Nucleus accumbens (tissue), 56 donors: ENCODE measurements around the gene GRIN2D.
A peak's percentile ranks its signal among the peaks of the same experiment; 100 is the strongest.

ENCODE experiments used
- DNase-seq, 56 donors: peaks; one replicate each; lab custom pipeline; 2025; lab: John Stamatoyannopoulos, UW

The GRIN2D gene

DNA sequence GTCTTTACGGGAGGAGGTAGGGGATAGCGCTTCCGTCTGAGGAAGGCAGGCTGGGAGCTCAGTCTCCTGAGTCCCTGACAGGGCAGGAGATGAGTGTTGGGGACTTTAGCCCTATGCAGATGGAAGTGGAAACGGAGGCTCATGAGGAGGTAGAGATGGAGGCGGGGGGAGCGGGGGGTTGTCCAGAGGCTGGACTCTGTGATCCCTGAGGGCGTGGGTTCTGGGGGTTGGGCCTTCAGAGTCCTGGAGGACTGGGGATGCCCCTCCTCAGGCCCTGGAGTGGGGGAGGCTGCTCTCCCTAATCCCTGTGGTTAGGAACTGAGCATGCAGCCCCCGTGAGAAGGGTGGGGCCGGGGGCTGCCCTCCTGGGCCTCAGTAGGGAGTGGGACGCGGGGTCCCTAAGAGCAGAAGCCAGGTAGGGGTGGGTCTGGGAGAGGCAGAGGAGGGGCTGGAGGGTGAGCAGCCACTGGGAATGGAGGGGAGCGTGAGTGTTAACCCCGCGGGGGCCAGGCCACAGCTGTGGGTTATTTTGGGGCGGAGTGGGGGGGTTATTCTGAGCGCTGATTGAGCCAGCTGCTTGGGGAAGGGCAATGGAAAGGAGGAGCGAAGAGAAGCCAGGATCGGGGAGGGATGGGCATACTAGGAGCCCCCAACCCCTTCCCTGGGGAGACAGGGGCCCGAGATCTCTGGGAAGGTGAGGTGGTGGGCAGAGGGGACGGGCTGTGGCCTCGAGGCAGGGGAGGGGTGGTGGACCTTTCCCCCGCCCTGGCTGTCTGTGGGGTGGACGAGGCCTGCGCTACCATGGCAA is 2.8 kb downstream of the GRIN2D start:
- no peak for DNase-seq

DNA sequence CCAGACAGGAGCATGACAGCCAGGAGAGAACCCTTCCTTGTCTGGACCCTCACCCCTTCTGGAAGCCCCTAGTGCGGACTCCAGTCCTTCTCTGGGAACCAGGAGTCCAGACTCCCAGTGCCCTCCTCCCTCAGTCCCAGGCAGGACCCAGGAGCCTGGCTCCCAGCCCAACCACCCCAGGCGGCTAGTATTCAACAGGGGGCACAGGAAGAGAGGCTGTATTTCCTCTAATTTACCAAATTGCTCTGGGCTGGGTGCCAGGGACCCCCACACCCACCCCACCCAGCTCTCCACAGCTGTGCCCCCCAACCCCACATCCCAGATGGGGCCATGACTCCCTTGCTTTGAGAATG is 3.3 kb downstream of the GRIN2D start:
- no peak for DNase-seq

DNA sequence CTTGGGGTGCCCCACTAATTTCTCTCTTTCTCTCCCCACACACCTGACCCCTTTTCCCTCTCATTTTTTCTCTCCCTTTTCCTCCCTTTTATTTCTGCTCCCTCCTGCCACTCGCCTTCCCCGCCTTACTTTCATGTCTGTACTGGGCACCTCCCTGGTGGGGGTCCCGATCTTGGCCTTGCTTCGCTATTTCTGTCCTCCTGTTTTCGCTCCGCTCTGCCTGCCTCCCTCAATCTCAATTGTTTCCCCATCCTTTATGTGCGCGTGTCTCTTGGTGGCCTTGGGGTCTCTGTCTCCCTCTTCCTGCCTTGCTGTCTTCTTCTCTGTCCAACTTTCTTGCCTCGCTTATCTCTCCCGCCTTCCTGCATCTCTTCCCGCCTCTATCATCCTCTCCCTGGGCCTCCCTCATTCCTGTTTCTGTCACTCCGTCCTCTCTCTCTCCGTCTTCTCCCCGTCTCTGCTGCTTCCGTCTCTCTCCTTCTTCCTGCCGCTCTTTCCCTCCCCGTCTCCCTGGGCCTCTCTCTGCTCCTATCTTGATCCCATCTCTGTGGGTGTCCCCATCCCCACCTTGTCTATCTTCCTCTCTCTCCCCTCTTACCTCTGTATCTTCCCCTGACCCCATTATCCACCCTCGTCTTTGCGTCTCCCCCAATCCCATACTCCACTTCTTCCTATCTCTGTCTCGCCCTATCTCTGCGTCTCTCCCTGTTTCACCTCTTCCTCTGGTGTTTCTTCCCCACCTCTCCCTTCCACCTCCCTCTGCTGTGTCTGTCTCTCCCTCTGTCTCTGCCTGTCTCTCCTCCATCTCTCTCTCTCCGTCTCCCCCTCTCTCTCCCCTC is 4.0 kb downstream of the GRIN2D start:
- DNase-seq: no peak

DNA sequence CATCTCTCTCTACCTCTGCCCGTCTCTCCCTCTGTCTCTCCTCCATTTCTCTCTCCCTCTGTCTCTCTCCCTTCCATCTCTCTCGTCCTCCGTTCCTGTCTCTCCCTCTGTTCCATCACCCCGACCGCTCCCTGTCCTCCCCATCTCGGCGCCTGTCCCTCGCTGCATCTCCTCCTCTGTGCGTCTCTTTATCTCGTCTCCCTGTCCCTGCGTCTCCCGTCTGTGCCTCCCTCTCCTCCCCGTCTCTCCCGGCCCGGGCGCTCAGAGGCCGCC is 4.6 kb downstream of the GRIN2D start:
- DNase-seq: no peak

DNA sequence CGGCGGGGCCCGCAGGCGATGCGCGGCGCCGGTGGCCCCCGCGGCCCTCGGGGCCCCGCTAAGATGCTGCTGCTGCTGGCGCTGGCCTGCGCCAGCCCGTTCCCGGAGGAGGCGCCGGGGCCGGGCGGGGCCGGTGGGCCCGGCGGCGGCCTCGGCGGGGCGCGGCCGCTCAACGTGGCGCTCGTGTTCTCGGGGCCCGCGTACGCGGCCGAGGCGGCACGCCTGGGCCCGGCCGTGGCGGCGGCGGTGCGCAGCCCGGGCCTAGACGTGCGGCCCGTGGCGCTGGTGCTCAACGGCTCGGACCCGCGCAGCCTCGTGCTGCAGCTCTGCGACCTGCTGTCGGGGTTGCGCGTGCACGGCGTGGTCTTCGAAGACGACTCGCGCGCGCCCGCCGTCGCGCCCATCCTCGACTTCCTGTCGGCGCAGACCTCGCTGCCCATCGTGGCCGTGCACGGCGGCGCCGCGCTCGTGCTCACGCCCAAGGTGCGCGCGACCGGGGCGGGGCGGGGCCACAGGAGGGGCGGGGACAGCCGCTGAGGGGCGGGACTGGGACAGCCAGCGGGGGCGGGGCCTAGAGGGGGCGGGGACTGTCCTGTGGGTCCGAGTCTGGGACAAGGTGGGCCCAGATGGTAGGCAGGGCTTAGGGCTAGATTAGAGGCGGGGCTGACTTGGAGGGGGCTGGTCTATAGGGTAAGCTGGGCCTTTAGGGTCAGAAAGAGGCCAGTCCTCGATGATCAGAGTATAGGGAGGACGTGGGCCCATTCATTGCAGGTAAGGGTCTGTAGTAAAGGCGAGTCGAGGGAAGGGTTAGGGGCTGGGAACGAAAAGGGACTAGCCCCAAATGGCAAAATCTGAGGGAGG is 5.1 kb downstream of the GRIN2D start:
- peak in 15 of 56 donors; percentile 0 to 60 (median 22) for DNase-seq

DNA sequence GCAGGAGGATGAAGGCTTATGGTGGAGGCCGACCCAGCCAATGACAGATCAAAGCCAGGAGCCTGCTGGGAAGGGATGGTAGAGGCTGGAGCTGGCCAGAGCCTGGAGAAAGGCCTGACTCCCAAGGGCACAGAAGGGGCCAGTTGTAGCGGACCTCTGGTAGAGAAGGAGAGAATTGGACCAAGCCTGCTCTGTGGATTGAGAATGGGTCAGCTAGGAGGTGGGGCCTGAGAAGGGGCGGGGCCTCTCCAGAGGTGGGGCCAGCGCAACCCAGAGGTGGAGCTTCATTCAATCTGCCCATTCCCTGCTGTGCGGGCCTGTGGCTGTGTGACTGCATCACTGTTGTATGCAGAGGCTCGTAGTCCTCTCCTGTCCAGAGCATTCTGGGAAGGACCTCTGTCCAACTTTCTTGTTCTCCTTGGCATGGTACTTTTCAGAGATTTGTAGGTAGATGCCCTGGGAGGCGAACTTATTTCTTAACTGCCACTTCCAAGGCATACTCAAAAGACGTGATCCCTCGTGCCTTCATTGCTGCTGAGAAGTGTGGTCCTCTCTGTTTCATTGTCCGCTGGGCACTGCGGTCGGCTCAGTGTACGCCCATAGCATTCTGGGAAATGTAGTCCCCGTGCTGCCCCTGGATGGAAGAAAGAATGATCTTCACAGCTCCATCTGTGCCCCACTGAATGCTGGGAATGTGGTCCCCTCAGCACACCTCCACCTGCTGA is 6.7 kb downstream of the GRIN2D start:
- no peak for DNase-seq

DNA sequence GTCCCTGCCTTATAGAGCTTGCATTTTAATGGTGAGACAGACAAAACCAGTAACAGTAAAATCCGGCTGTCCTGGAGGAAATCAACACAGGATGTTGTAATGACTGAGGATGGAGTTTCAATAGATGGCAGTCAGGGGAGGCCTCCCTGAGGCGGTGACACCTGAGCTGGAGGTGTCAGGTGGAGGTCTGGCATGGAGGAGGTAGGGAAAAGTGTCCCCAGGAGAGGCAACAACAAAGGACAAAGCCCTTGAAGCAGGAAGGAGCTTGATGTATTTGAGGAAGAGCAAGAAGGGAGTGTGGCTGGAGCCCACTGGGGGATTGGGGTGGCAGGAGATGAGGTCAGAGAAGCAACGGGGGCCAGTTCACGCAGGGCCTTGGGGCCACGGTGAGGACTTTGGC is 7.8 kb downstream of the GRIN2D start:
- no peak for DNase-seq

DNA sequence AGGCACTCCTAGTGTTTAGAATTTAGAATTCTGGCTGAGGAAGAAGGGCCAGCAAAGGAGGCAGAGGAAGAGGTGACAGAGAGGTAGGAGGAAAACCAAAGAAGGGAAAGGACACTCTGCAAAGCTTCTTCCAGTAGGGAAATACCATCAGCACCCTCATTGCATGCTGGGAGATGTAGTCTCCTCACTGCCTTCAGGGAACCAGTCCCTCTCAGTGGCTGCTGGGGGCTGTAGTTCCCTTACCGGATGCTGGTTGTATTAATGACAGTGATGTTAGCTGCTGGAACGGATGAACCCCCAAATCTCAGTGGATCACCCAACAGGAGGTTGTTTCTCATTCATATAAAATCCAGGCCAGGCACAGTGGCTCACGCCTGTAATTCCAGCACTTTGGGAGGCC is 10.1 kb downstream of the GRIN2D start:
- DNase-seq: peak in 27 of 56 donors; percentile 3 to 72 (median 23)

DNA sequence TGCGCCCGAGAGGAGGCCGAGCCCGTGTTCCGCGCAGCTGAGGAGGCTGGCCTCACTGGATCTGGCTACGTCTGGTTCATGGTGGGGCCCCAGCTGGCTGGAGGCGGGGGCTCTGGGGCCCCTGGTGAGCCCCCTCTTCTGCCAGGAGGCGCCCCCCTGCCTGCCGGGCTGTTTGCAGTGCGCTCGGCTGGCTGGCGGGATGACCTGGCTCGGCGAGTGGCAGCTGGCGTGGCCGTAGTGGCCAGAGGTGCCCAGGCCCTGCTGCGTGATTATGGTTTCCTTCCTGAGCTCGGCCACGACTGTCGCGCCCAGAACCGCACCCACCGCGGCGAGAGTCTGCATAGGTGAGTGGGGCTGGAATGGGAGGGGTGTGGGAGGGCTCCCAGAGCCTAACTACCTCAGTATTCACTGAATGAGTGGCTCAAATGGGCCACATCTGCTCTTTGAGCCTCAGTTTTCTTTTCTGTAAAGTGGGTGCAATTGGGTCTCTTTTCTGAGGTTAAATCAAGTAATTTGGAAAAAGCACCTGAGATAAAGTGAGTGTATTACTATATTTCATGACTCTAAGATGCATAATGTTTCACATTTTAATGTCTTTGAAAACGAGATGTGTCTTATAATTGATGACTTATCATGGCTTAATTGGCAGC is 11.7 kb downstream of the GRIN2D start:
- DNase-seq: no peak

DNA sequence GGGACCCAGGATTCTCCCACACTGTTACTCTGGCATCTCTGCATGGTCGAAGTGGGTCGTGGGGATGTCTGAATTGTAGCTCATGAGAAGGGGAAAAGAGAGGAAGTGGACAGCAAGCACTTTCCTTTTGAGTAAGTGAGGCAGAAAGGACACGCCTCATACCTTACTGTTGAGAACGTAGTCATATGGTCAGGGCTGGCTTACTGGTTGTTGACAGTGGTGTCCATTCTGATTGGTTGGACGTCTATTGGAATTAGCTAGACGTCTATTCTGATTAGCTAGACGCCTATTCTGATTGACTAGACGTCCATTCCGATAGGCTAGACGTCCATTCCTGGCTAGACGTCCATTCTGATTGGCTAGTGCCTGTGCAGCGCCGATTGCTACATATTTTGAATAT is 12.4 kb downstream of the GRIN2D start:
- DNase-seq: no peak

DNA sequence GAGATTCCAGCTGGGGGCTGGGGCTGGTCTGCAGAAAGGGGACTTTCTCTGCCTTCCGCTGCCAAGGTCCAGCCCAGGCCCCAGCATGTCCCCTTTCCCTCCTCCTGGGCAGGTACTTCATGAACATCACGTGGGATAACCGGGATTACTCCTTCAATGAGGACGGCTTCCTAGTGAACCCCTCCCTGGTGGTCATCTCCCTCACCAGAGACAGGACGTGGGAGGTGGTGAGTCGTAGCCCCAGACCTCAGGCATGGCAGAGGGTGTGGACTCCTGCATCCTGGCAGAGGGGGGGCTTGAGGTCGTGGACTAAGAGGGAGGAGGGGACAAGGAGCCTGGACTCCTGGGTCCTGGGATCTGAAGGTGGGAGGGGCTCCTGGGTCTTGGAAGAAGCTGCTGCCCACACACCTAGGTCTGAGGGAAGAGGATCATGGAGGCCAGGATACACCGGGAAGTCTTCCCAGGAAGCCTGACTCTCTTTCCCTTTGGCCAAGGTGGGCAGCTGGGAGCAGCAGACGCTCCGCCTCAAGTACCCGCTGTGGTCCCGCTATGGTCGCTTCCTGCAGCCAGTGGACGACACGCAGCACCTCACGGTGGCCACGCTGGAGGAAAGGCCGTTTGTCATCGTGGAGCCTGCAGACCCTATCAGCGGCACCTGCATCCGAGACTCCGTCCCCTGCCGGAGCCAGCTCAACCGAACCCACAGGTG is 20.6 kb downstream of the GRIN2D start:
- no peak for DNase-seq

DNA sequence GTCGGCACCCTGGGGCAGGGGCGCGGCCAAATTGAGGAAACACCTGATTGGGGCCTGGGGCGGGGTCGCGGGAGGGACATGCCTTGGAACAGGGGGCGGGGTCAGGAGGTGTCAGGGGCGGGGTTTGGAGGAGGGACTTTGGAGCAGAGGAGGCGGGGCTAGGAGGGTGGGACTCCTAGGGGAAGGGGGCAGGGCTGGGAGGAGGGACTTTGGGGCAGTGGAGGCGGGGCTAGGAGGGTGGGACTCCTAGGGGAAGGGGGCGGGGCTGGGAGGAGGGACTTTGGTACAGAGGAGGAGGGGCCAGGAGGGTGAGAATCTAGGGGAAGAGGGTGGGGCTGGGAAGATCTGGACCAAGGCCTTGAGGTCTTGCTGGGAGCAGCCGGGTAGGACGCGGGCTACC is 21.9 kb downstream of the GRIN2D start:
- peak in 23 of 56 donors; percentile 6 to 67 (median 31) for DNase-seq

DNA sequence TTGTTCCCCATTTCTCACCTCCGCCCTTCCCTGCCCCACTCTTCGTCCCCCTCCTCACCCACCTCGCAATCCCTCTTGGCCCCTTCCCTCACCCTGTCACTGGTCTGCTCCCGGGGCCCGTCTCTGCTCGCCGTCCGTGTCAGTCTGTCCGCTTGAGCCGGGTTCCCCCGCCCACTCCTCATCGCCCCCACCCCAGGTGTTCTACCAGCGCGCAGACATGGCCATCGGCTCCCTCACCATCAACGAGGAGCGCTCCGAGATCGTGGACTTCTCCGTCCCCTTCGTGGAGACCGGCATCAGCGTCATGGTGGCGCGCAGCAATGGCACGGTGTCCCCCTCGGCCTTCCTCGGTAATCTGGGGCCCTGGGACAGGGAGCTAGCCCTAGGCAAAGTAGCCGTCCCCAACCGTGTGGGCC is 22.3 kb downstream of the GRIN2D start:
- no peak for DNase-seq

DNA sequence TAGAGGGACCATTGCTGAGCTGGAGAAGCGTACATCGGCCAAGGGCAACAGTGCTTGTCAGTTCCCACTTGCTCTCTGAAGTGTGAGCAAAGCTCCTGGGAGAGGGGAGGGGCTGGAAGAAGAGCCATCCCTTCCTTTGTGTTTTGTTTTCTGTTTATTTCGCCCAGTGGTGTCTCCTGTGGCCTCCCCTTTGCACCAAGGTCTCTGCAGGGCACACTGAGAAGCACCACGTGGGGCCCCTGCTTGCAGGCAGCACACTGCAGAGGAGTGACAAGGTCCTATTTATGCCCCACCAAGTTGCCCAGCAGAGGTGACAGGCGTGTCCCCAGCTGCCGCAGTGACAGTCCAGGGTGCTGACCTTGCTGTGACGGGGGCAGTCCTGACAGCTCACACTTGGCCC is 24.0 kb downstream of the GRIN2D start:
- no peak for DNase-seq

DNA sequence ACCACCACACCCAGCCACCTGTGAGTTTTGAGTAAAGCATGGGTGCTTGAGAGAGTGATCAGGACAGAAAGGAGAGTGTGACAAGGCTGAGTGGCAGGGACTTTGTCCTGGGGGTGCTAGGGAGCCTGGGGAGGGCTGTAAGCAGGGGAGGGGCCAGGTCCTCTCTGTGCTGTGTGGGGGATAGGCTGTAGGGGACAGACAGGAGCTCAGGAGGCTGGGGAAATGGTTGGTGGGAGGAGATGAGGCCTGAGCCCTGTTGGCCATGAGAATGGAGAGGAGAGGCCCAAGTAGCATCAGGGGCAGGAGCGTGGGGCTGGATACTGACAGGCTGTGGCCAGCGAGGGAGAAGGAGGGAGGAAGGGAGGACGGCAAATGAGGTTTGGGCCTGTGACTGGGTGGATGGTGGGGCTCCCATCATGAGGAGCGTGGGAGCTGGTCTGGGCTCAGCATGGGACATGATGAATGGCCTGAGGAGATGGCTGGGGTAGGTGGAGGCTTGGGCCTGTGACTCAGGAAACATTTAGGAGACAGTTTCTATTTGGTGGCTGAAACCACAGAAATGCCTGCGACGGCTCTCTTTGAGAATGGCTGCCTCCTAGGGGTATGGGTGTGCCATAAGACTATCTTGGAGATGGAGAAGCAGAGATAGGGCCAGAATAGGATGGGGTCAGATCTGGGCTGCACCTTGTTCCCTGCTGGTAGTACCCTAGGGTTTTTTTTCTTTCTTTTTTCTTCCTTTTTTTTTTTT is 25.0 kb downstream of the GRIN2D start:
- DNase-seq: no peak

DNA sequence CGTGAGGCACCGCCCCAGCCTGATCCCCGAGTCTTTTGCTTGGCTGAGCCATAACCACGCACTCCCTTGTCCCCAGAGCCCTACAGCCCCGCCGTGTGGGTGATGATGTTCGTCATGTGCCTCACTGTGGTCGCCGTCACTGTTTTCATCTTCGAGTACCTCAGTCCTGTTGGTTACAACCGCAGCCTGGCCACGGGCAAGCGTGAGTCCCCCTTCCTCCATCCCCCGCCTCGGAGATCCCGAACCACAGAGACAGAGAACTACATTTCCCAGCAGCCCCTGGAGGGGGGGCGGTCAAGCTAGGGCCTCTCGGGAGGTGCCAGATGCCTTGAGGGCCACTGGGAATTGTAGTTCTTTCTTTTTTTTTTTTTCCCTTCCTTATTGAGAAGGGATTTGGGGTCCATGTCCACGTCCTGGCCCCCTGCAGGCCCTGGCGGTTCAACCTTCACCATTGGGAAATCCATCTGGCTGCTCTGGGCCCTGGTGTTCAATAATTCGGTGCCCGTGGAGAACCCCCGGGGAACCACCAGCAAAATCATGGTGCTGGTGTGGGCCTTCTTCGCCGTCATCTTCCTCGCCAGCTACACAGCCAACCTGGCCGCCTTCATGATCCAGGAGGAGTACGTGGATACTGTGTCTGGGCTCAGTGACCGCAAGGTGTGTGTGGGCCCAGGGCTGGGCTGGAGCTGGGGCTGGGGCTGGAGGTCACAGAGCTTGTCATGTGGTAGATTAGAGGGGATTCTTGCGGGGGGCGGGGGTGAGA is 25.9 kb downstream of the GRIN2D start:
- DNase-seq: peak in 30 of 56 donors; percentile 1 to 68 (median 24)

DNA sequence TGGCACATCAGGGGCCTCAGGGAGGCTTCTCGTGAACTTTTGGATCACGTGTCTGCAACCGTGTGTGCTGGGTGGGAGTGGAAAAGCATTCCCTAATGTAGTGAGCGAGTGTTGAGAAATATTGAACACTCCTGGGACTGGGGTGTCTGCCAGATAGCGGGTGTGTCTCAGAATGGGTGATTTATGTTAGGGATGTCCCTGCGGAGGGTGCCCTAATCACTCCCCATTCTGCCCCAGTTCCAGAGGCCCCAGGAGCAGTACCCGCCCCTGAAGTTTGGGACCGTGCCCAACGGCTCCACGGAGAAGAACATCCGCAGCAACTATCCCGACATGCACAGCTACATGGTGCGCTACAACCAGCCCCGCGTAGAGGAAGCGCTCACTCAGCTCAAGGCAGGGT is 28.1 kb downstream of the GRIN2D start:
- DNase-seq: no peak

DNA sequence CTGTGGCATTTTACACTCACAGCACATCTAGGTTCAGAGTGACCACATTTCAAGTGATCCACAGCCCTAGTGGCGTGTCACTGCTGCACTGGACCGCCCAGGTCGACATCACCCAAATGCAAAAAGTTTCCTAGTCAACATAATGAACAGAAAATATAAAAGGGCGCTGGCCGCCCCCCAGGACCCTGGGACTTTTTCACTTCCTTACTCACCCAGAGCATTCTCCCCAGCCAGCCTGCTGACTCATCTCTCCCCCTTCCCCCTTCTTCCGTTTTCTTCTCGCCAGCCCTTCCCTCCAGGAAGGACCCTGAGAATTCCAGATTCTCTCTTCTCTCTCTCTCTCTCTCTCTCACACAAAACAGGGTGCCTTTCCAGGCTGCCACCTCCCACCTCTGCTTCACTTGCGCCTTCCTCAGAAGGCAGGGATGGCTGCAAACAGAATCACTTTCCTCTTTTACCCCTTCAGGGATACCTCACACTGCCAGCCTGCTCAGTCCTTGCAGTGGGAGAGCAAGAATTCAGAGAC is 31.3 kb downstream of the GRIN2D start:
- peak in 6 of 56 donors; percentile 1 to 21 (median 12) for DNase-seq
